GM12878 (cell line): ENCODE results near the gene TMEM109. TPM values are rescaled to one million over a fixed set of nuclear protein-coding genes. Genes with fewer than 3 reads are reported as not detected.
A peak's percentile ranks its signal among the peaks of the same experiment; 100 is the strongest.

Experiments
- BHLHE40 ChIP-seq, 2 experiments: fragments of 450-650 bp in 1 of 2; IDR thresholded peaks; 2 replicates each; pipeline ENCODE4 v1.6.1; 2011 to 2017; ENCODE audit warnings: low read depth in 2 of 2, borderline replicate concordance in 1 of 2, improper control_type of control experiment in 1 of 2, low read length in 1 of 2, mild to moderate bottlenecking in 1 of 2
- CBX5 ChIP-seq: sonication (generic); IDR thresholded peaks from 2 replicates; pipeline ENCODE4 v1.6.1; 2016; ENCODE audit warnings: low read depth, moderate library complexity, mild to moderate bottlenecking, inconsistent platforms
- CREB1 ChIP-seq: IDR thresholded peaks from 2 replicates; pipeline ENCODE4 v1.6.1; 2012; ENCODE audit warnings: low read depth, mild to moderate bottlenecking, inconsistent platforms
- EED ChIP-seq: sonication (generic); IDR thresholded peaks from 2 replicates; pipeline ENCODE4 v1.6.1; 2016; ENCODE audit warnings: antibody characterized with exemption, low read depth
- ETV6 ChIP-seq, 2 experiments: fragments of 450-650 bp in 1 of 2; IDR thresholded peaks in 1 of 2; conservative IDR thresholded peaks in 1 of 2; 2 replicates each; pipeline ENCODE4 v1.6.1; 2014; ENCODE audit warnings: antibody characterized with exemption in 1 of 2, borderline replicate concordance in 1 of 2, low read depth in 1 of 2, mild to moderate bottlenecking in 1 of 2, moderate library complexity in 1 of 2
- JUND ChIP-seq: IDR thresholded peaks from 2 replicates; pipeline ENCODE4 v1.6.1; 2012; ENCODE audit warnings: low read depth, mild to moderate bottlenecking, low read length, improper control_type of control experiment, moderate library complexity
- LARP7 ChIP-seq: fragments of 450-650 bp; IDR thresholded peaks from 2 replicates; pipeline ENCODE4 v1.6.1; 2017; ENCODE audit warnings: mild to moderate bottlenecking
- NR2C1 ChIP-seq: fragments of 450-650 bp; IDR thresholded peaks from 2 replicates; pipeline ENCODE4 v1.6.1; 2017; ENCODE audit warnings: antibody characterized with exemption, mild to moderate bottlenecking, moderate library complexity
- PAX8 ChIP-seq: fragments of 450-650 bp; IDR thresholded peaks from 2 replicates; pipeline ENCODE4 v1.6.1; 2017; ENCODE audit warnings: mild to moderate bottlenecking, moderate library complexity
- POLR2A ChIP-seq: IDR thresholded peaks from 2 replicates; pipeline ENCODE4 v1.6.1; 2011; ENCODE audit warnings: low read depth, mild to moderate bottlenecking, low read length
- RAD21 ChIP-seq: IDR thresholded peaks from 2 replicates; pipeline ENCODE4 v1.6.1; 2011; ENCODE audit warnings: mild to moderate bottlenecking, low read depth, low read length, moderate library complexity; ENCODE audit not compliant: insufficient read depth
- RAD51 ChIP-seq: fragments of 450-650 bp; IDR thresholded peaks from 2 replicates; pipeline ENCODE4 v1.6.1; 2016; ENCODE audit warnings: moderate library complexity, mild to moderate bottlenecking, inconsistent platforms
- RELB ChIP-seq: fragments of 450-650 bp; IDR thresholded peaks from 2 replicates; pipeline ENCODE4 v1.6.1; 2017; ENCODE audit warnings: low read depth, mild to moderate bottlenecking, moderate library complexity
- SKIL ChIP-seq: fragments of 450-650 bp; IDR thresholded peaks from 2 replicates; pipeline ENCODE4 v1.6.1; 2017; ENCODE audit warnings: mild to moderate bottlenecking, low read depth, inconsistent platforms; ENCODE audit not compliant: poor library complexity, severe bottlenecking
- SMC3 ChIP-seq: IDR thresholded peaks from 2 replicates; pipeline ENCODE4 v1.6.1; 2011; ENCODE audit warnings: low read length, improper control_type of control experiment, borderline replicate concordance
- YY1 ChIP-seq: IDR thresholded peaks from 2 replicates; pipeline ENCODE4 v1.6.1; 2011; ENCODE audit warnings: low read depth, mild to moderate bottlenecking, low read length
- ZNF384 ChIP-seq: IDR thresholded peaks from 2 replicates; pipeline ENCODE4 v1.6.1; 2012; ENCODE audit warnings: low read depth, mild to moderate bottlenecking, low read length, improper control_type of control experiment, borderline replicate concordance
- polyA plus RNA-seq, 11 experiments: library from polyadenylated mRNA; depleted of rRNA in 4 of 11; unstranded in 6 of 11; stranded (reverse) in 5 of 11; fragments of >200 nt; fragmentation: Nextera tagmentation in 4 of 11; fragmentation: Illumina TruSeq in 1 of 11; extraction: Ambion mirVana in 4 of 11; extraction: Trizol in 1 of 11; gene quantifications; 1 replicate in 1 of 11; 2 replicates in 10 of 11; pipeline versions ENCODE4 v1.2.1 to v1.2.3, GENCODE V29; 2011 to 2016; ENCODE audit warnings: inconsistent platforms in 2 of 11, missing spikeins in 2 of 11, low read depth in 1 of 11
- total RNA-seq, 4 experiments: library from RNA; depleted of rRNA in 3 of 4; stranded (reverse); fragments of >200 nt in 3 of 4; fragmentation: Illumina TruSeq in 1 of 4; extraction: Trizol in 1 of 4; gene quantifications; 2 replicates each; pipeline versions ENCODE4 v1.2.1 to v1.2.3, GENCODE V29; 2013 to 2021

The TMEM109 gene
- total and polyA plus RNA-seq, 10 of the 15 experiments (the other 5 are each of a cell fraction or from before 2014, with no cell fraction given), result 21.9 to 199 (median 85.2) TPM

- TF ChIP-seq YY1 (peak; percentile 77), LARP7 (no peak), NR2C1 (no peak), POLR2A (no peak), PAX8 (no peak), CREB1 (no peak), JUND (no peak), EED (peak; percentile 34; the same call in 1 of the 2 replicates), RAD21 (peak; percentile 90), RAD51 (no peak), SMC3 (peak; percentile 92), RELB (0 out of 2 replicates have a peak, but pooled peaks have one; percentile 24), ETV6 (conservative IDR thresholded peaks at IDR 0.05 in 1 of 2, IDR thresholded peaks at IDR 0.05 in 1 of 2; ENCODE audit: borderline replicate concordance in 1 of 2, low read depth in 1 of 2) (no peak), BHLHE40 (IDR thresholded peaks at IDR 0.05; ENCODE audit: borderline replicate concordance in 1 of 2, low read depth in 2 of 2, low read length in 1 of 2) (peak in 1 of 2 experiments; percentile 40; a peak in 2 of 4 replicates), ZNF384 (no peak), CBX5 (no peak), SKIL (no peak)
Observed at GRCh38 chr11:60970369-60970774, 56.4 kb downstream of the TMEM109 start (continued).
